ENCODE results near the gene MRPS27. TPM values are rescaled to one million over a fixed set of nuclear protein-coding genes. Genes with fewer than 3 reads are reported as not detected.
A peak's percentile ranks its signal among the peaks of the same experiment; 100 is the strongest.

The MRPS27 gene
- total and polyA plus RNA-seq, 11 donors = 31.9 to 94.1 (median 67.9) TPM

DNA sequence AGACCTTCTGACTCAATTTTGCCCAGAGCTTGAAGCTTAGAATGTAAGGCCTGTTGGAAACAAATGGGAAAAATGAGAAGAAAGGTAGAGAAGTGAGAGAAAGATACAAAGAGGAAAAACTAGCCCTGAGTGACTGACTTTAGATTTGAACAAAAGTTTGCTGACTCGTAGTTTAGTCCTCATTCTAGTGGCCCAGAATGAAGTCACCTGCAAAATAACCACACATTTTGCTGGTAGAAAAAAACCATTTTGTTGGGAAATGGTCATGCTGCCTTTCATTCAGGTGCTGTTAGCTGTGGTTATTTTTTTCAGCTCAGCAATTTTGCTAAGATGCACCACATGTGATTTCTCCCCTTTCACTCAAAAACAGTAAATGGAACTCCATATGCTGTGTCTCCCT, 98.9 kb downstream of the MRPS27 start:
- intact Hi-C loops (cut with DNase I) = no loop called here
- no peak for TF ChIP-seq POLR2A (IDR thresholded peaks at IDR 0.05)
- TF ChIP-seq, protein P1, sequence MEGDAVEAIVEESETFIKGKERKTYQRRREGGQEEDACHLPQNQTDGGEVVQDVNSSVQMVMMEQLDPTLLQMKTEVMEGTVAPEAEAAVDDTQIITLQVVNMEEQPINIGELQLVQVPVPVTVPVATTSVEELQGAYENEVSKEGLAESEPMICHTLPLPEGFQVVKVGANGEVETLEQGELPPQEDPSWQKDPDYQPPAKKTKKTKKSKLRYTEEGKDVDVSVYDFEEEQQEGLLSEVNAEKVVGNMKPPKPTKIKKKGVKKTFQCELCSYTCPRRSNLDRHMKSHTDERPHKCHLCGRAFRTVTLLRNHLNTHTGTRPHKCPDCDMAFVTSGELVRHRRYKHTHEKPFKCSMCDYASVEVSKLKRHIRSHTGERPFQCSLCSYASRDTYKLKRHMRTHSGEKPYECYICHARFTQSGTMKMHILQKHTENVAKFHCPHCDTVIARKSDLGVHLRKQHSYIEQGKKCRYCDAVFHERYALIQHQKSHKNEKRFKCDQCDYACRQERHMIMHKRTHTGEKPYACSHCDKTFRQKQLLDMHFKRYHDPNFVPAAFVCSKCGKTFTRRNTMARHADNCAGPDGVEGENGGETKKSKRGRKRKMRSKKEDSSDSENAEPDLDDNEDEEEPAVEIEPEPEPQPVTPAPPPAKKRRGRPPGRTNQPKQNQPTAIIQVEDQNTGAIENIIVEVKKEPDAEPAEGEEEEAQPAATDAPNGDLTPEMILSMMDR (IDR thresholded peaks at IDR 0.05) = no peak
- no peak overlapping the region for H3K27ac ChIP-seq
- H3K9me3 ChIP-seq = no peaks in the 10 kb centered on the region
- no peaks in the 10 kb centered on the region for H3K27me3 ChIP-seq
- peaks cover 0 to 89% (median 81%) of the 10 kb centered on the region in 9 donors for H3K36me3 ChIP-seq
- WGBS, 4 donors = 94 to 100% (median 97%) methylated on average over 1 of the region's 1 CpG
- H3K4me3 ChIP-seq = no peak overlapping the region
- DNase-seq (no peak), ATAC-seq (no peak)
- H3K4me1 ChIP-seq = peaks cover 0 to 3% (median 0%) of the 10 kb centered on the region in 12 donors

DNA sequence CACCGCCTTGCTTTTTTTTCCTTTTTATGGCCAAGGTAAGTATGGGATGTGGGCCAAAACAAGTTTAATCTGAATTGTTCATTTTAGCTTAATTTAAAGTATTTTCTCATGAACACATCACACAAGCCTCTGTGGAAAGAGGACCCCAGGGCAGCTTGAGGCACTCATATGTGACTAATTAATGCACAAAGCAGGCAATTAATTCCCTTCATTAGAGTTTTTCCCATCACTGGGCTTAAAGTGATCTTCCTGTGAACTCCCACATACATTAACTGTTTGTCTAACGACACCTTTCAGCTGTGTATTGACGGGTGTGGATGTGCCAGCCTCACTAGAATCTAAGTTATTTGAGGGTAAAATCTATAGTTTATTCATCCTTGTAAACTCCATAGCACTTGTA, 103.3 kb downstream of the MRPS27 start:
- H3K27me3 ChIP-seq = no peaks in the 10 kb centered on the region

DNA sequence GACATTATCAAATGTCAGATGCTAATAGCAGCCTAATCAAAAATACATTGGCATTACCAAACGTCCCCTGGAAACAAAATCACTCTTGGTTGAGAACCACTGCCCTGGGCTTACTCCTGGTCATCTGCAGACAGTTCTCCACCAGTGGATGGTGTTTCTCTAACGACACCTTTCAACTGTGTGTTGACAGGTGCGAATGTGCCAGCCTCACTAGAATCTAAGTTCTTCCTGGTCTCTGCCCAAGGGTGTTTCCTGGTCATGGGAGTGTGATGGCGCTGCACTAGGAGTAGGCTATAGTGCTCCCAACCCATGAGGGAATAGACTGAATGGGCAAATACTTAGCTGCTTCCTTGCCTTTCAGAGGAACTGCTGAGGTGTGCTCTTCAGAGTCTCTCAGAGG, 105.9 kb downstream of the MRPS27 start:
- TF ChIP-seq, protein P1 (IDR thresholded peaks at IDR 0.05) = no peak
- TF ChIP-seq POLR2A (IDR thresholded peaks at IDR 0.05) = no peak
- 55 to 82% (median 58%) methylated on average over 4 of the region's 4 CpGs for WGBS, 4 donors

More for the DNA sequence above, 103.3 kb downstream of the MRPS27 start:
- WGBS, 4 donors = 87 to 94% (median 91%) methylated on average over 3 of the region's 3 CpGs
- Histone ChIP-seq H3K9me3 (no peaks in the 10 kb centered on the region), H3K27ac (no peak overlapping the region), H3K4me1 (peaks cover 0 to 5% (median 0%) of the 10 kb centered on the region in 12 donors), H3K36me3 (peaks cover 0 to 45% (median 39%) of the 10 kb centered on the region in 9 donors), H3K4me3 (no peak overlapping the region)
- no peak for DNase-seq
- intact Hi-C loops (cut with DNase I) = loop anchor here in 1 of 10 donors (2.0 to 10.0 kb wide), 2 partner anchors 50 to 88 kb away; no protein-coding TSS in a partner anchor
- TF ChIP-seq POLR2A (IDR thresholded peaks at IDR 0.05) = no peak
- TF ChIP-seq, protein P1 (IDR thresholded peaks at IDR 0.05) = no peak
- ATAC-seq = no peak

DNA sequence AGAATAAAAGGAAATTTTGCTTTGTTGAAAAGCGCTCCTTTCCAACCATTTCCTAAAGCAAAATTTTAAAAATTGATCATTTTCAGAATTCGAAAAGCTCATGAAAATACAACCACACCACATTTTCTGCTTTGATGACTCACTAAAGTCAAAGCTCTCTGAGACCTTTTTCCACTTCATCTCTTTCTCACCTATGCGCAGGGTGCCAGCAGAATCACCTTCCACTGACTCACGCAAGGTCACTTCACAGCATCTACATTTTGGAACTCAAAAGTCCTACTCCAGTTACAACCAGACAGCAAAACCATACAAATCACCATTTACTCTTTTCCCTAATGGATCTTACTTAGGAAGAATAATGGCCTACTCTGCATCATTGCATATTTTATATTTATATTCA, 106.6 kb downstream of the MRPS27 start:
- Histone ChIP-seq H3K36me3 (peaks cover 0 to 21% (median 8%) of the 10 kb centered on the region in 9 donors), H3K4me1 (peaks cover 0 to 20% (median 14%) of the 10 kb centered on the region in 12 donors), H3K4me3 (no peak overlapping the region), H3K27ac (peak overlapping the region in 1 of 12 donors; percentile 26), H3K27me3 (no peaks in the 10 kb centered on the region), H3K9me3 (no peaks in the 10 kb centered on the region)
- TF ChIP-seq, protein P1 (IDR thresholded peaks at IDR 0.05) = no peak
- TF ChIP-seq POLR2A (IDR thresholded peaks at IDR 0.05) = no peak
- 96 to 100% (median 97%) methylated on average over 4 of the region's 4 CpGs for WGBS, 4 donors
- DNase-seq (no peak), ATAC-seq (no peak)
- intact Hi-C loops (cut with DNase I) = loop anchor here in 2 of 10 donors (5.0 to 10.0 kb wide), 3 partner anchors 34 to 94 kb away; no protein-coding TSS in a partner anchor

More for the DNA sequence above, 105.9 kb downstream of the MRPS27 start:
- Histone ChIP-seq H3K36me3 (peaks cover 0 to 21% (median 13%) of the 10 kb centered on the region in 9 donors), H3K27me3 (no peaks in the 10 kb centered on the region), H3K27ac (peak overlapping the region in 1 of 12 donors; percentile 26), H3K4me3 (no peak overlapping the region), H3K4me1 (peaks cover 0 to 20% (median 14%) of the 10 kb centered on the region in 12 donors), H3K9me3 (no peaks in the 10 kb centered on the region)
- DNase-seq (peak in 3 of 5 donors; percentile 40 to 58 (median 44)), ATAC-seq (peak; percentile 83 to 90 (median 88))
- intact Hi-C loops (cut with DNase I) = loop anchor here in 2 of 10 donors (5.0 to 10.0 kb wide), 3 partner anchors 33 to 93 kb away; no protein-coding TSS in a partner anchor
